ENCODE measurements around the gene F2.
A peak's percentile ranks its signal among the peaks of the same experiment; 100 is the strongest.

GRCh38 chr11:46736615-46737014, 17.6 kb downstream of the F2 start:
- TF ChIP-seq FOXA2 (IDR thresholded peaks at IDR 0.05) (peak; percentile 92), CTCF (IDR thresholded peaks at IDR 0.05; ENCODE audit: low read depth, low read length, missing input control) (no peak), YY1 (IDR thresholded peaks at IDR 0.05) (peak; percentile 43), ZBTB33 (IDR thresholded peaks at IDR 0.05) (no peak), GABPA (IDR thresholded peaks at IDR 0.05 in 1 of 2, conservative IDR thresholded peaks at IDR 0.05 in 1 of 2) (no peak), RAD21 (IDR thresholded peaks at IDR 0.05) (peak; percentile 7 to 32), EGR1 (IDR thresholded peaks at IDR 0.05; ENCODE audit: low read depth in 2 of 2) (peak; percentile 69 to 76), TAF1 (conservative IDR thresholded peaks at IDR 0.05) (no peak), RXRA (IDR thresholded peaks at IDR 0.05) (peak; percentile 68), FOXA1 (IDR thresholded peaks at IDR 0.05) (peak; percentile 77), JUND (IDR thresholded peaks at IDR 0.05) (peak in 1 of 2 donors; percentile 25)
- TF ChIP-seq, protein P1, sequence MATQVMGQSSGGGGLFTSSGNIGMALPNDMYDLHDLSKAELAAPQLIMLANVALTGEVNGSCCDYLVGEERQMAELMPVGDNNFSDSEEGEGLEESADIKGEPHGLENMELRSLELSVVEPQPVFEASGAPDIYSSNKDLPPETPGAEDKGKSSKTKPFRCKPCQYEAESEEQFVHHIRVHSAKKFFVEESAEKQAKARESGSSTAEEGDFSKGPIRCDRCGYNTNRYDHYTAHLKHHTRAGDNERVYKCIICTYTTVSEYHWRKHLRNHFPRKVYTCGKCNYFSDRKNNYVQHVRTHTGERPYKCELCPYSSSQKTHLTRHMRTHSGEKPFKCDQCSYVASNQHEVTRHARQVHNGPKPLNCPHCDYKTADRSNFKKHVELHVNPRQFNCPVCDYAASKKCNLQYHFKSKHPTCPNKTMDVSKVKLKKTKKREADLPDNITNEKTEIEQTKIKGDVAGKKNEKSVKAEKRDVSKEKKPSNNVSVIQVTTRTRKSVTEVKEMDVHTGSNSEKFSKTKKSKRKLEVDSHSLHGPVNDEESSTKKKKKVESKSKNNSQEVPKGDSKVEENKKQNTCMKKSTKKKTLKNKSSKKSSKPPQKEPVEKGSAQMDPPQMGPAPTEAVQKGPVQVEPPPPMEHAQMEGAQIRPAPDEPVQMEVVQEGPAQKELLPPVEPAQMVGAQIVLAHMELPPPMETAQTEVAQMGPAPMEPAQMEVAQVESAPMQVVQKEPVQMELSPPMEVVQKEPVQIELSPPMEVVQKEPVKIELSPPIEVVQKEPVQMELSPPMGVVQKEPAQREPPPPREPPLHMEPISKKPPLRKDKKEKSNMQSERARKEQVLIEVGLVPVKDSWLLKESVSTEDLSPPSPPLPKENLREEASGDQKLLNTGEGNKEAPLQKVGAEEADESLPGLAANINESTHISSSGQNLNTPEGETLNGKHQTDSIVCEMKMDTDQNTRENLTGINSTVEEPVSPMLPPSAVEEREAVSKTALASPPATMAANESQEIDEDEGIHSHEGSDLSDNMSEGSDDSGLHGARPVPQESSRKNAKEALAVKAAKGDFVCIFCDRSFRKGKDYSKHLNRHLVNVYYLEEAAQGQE (IDR thresholded peaks at IDR 0.05) = no peak
- TF ChIP-seq, protein P2, sequence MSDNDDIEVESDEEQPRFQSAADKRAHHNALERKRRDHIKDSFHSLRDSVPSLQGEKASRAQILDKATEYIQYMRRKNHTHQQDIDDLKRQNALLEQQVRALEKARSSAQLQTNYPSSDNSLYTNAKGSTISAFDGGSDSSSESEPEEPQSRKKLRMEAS (IDR thresholded peaks at IDR 0.05) = no peak

Measured in liver (tissue), 3 donors.